HCT116 (cell line): Measurements from ENCODE around the gene RIF1. TPM values are rescaled to one million over a fixed set of nuclear protein-coding genes. Genes with fewer than 3 reads are reported as not detected.

Source experiments
- ATAC-seq: fragments of 200-7000 bp; cut with Tn5 transposase; 2 replicates; pipeline ENCODE4 v1.9.1; 2020; ENCODE audit warnings: mild to moderate bottlenecking, moderate library complexity
- BruUV-seq: library from RNA; stranded (reverse); fragments of 400-500 nt; replicated peaks from 2 replicates; lab custom pipeline; 2021; lab: Mats Ljungman, UMichigan
- CTCF ChIA-PET: fragments of 300-600 bp; sonication (Branson Sonifier 250); formaldehyde crosslinking; loops from one replicate; lab custom pipeline; 2021; ENCODE audit warnings: antibody characterized with exemption; lab: Charles Lee
- POLR2A ChIA-PET: fragments of 300-600, 350-600 bp; sonication (Branson Sonifier 250); formaldehyde crosslinking; loops from one replicate; lab custom pipeline; 2021; ENCODE audit warnings: antibody characterized with exemption; lab: Charles Lee
- RAD21 ChIA-PET, 2 experiments: fragments of 300-600 bp; sonication (Branson Sonifier 250); formaldehyde crosslinking; loops; one replicate each; lab custom pipeline; 2023; ENCODE audit warnings: low total read pairs in 2 of 2; ENCODE audit not compliant: uncharacterized antibody in 2 of 2, unreplicated experiment in 2 of 2, low non-redundant PET in 1 of 2; lab: Charles Lee
- DNase-seq: peaks from one replicate; pipeline ENCODE4 v3.0.0-alpha.2; 2010; ENCODE audit warnings: low read depth, low spot score
- H2AFZ ChIP-seq: fragments of 200-600 bp; shearing (Covaris generic), sonication (generic); 2 replicates; pipeline ENCODE4 v1.6.1; 2017; ENCODE audit warnings: low read depth, mixed run types, mixed read lengths, antibody characterized with exemption, low read length; ENCODE audit not compliant: poor library complexity, severe bottlenecking
- H3K27ac ChIP-seq: 2 replicates; pipeline ENCODE4 v1.5.1; 2012; ENCODE audit warnings: low read depth, low read length
- H3K27me3 ChIP-seq: fragments of 200-600 bp; sonication (generic); 2 replicates; pipeline ENCODE4 v1.6.1; 2016; ENCODE audit warnings: mixed run types, low read length, mixed read lengths; ENCODE audit not compliant: insufficient read depth
- H3K36me3 ChIP-seq, 2 experiments: fragments of 200-500 bp in 1 of 2; fragments of 200-600 bp in 1 of 2; sonication (Bioruptor generic) in 1 of 2; sonication (generic) in 1 of 2; 2 replicates each; pipeline versions ENCODE4 v1.5.1 to v1.6.1; 2014 to 2016; ENCODE audit warnings: low read length in 2 of 2, inconsistent platforms in 1 of 2, mixed read lengths in 1 of 2, mixed run types in 1 of 2; ENCODE audit not compliant: insufficient read depth in 2 of 2, control insufficient read depth in 1 of 2
- H3K4me1 ChIP-seq, 2 experiments: fragments of 200-600 bp in 1 of 2; sonication (generic) in 1 of 2; 2 replicates each; pipeline versions ENCODE4 v1.5.1 to v1.6.1; 2012 to 2017; ENCODE audit warnings: low read length in 2 of 2, inconsistent platforms in 1 of 2, mild to moderate bottlenecking in 1 of 2, mixed read lengths in 1 of 2, mixed run types in 1 of 2, moderate library complexity in 1 of 2; ENCODE audit not compliant: insufficient read depth in 2 of 2, control insufficient read depth in 1 of 2
- H3K4me2 ChIP-seq: fragments of 200-600 bp; sonication (generic); 2 replicates; pipeline ENCODE4 v1.6.1; 2017; ENCODE audit warnings: mixed run types, low read length, mixed read lengths
- H3K4me3 ChIP-seq, 2 experiments: fragments of 200-600 bp in 1 of 2; sonication (generic) in 1 of 2; replicated peaks in 1 of 2; 2 replicates each; pipeline ENCODE4 v1.5.1; 2011 to 2016; ENCODE audit warnings: low read length in 2 of 2, control low read depth in 1 of 2, low read depth in 1 of 2, mild to moderate bottlenecking in 1 of 2, mixed read lengths in 1 of 2, mixed run types in 1 of 2
- H3K79me2 ChIP-seq: fragments of 200-600 bp; sonication (generic); 2 replicates; pipeline ENCODE4 v1.6.1; 2017; ENCODE audit warnings: mild to moderate bottlenecking, mixed run types, low read length, moderate library complexity, mixed read lengths; ENCODE audit not compliant: insufficient read depth
- H3K9ac ChIP-seq: fragments of 200-600 bp; sonication (generic); 2 replicates; pipeline ENCODE4 v1.6.1; 2016; ENCODE audit warnings: low read length, mixed read lengths
- H3K9me2 ChIP-seq: fragments of 200-600 bp; sonication (generic), shearing (Covaris generic); 2 replicates; pipeline ENCODE4 v1.6.1; 2017; ENCODE audit warnings: mixed run types, mild to moderate bottlenecking, moderate library complexity; ENCODE audit not compliant: insufficient read depth
- H3K9me3 ChIP-seq, 2 experiments: fragments of 200-500 bp in 1 of 2; fragments of 200-600 bp in 1 of 2; sonication (Bioruptor generic) in 1 of 2; sonication (generic) in 1 of 2; 2 replicates each; pipeline ENCODE4 v1.6.1; 2014 to 2017; ENCODE audit warnings: low read length in 2 of 2, mixed read lengths in 2 of 2, inconsistent platforms in 1 of 2, low read depth in 1 of 2, mild to moderate bottlenecking in 1 of 2, mixed run types in 1 of 2, moderate library complexity in 1 of 2; ENCODE audit not compliant: control insufficient read depth in 1 of 2, insufficient read depth in 1 of 2
- H4K20me1 ChIP-seq: fragments of 200-600 bp; sonication (generic), shearing (Covaris generic); 2 replicates; pipeline ENCODE4 v1.6.1; 2017; ENCODE audit warnings: mixed run types, mild to moderate bottlenecking, moderate library complexity; ENCODE audit not compliant: insufficient read depth
- EGR1 ChIP-seq: IDR thresholded peaks from 2 replicates; pipeline ENCODE4 v1.6.1; 2012; ENCODE audit warnings: low read depth
- ELF1 ChIP-seq: IDR thresholded peaks from 2 replicates; pipeline ENCODE4 v1.6.1; 2012; ENCODE audit warnings: low read depth, borderline replicate concordance
- EZH2phosphoT487 ChIP-seq: fragments of 200-600 bp; IDR thresholded peaks from 2 replicates; pipeline ENCODE4 v1.6.1; 2018; ENCODE audit warnings: antibody characterized with exemption, borderline replicate concordance
- JUND ChIP-seq: IDR thresholded peaks from 2 replicates; pipeline ENCODE4 v1.6.1; 2012
- POLR2A ChIP-seq: IDR thresholded peaks from 2 replicates; pipeline ENCODE4 v1.7.0; 2011; ENCODE audit warnings: borderline replicate concordance; ENCODE audit not compliant: insufficient read depth, insufficient read length; ENCODE audit errors: extremely low read depth
- POLR2AphosphoS5 ChIP-seq: IDR thresholded peaks from 2 replicates; pipeline ENCODE4 v1.6.1; 2011; ENCODE audit warnings: mild to moderate bottlenecking, low read depth, low read length, moderate library complexity
- SRF ChIP-seq: IDR thresholded peaks from 2 replicates; pipeline ENCODE4 v1.6.1; 2012; ENCODE audit warnings: low read depth
- ZNF274 ChIP-seq: fragments of 200-500 bp; sonication (Bioruptor generic); IDR thresholded peaks from 2 replicates; pipeline ENCODE4 v1.6.1; 2014; ENCODE audit warnings: mild to moderate bottlenecking, low read depth, low read length, inconsistent platforms
- intact Hi-C: fragments of 100-400 bp; cut with micrococcal nuclease; formaldehyde crosslinking; loops from 2 replicates; pipeline ENCODE4 v1.10.0; 2022
- total RNA-seq: library from RNA; stranded (reverse); gene quantifications from one replicate; pipeline ENCODE4 v1.2.1, GENCODE V29; 2021; ENCODE audit not compliant: unreplicated experiment
- TF ChIP-seq, protein P1 (sequence below): IDR thresholded peaks from 2 replicates; pipeline ENCODE4 v1.6.1; 2011; ENCODE audit warnings: mild to moderate bottlenecking, low read length, moderate library complexity; ENCODE audit not compliant: insufficient replicate concordance; ENCODE audit errors: extremely low read depth
- TF ChIP-seq, protein P2 (sequence below): IDR thresholded peaks from 2 replicates; pipeline ENCODE4 v1.6.1; 2012

RIF1 gene
- total RNA-seq, 1 experiment from 2014 or later, result 48.0 TPM

DNA sequence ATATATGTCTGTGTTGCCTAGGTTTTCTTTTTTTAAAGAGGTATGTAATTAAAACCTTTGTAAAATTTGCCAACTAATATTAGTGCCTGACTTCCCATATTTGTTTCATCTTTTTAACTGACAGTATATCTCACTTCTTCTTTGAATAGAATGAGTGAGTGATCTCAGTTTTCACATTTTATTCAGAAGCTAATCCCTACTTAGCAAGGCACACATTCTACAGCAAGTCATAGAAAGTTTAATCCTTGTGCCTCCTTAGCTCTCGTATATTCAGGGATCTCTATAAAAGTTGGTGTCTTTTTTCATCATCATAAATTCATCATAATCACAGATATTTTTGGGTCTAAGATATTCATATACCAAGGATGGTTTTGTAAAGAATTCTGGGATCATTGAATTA, 66.6 kb downstream of the RIF1 start:
- Histone ChIP-seq H3K9ac (no peak overlapping the region), H3K27me3 (no peaks in the 10 kb centered on the region), H3K4me2 (no peak overlapping the region), H3K79me2 (peaks cover 52% of the 10 kb centered on the region), H3K9me3 (no peaks in the 10 kb centered on the region), H2AFZ (no peak overlapping the region), H3K4me1 (no peaks in the 10 kb centered on the region), H4K20me1 (peaks cover 14% of the 10 kb centered on the region; the same call in 1 of the 2 replicates), H3K27ac (no peak overlapping the region), H3K9me2 (no peaks in the 10 kb centered on the region), H3K36me3 (peaks cover 28 to 30% of the 10 kb centered on the region in 2 experiments), H3K4me3 (no peak overlapping the region)
- intact Hi-C loops, result no loop called here
- TF ChIP-seq POLR2AphosphoS5, result no peak
- TF ChIP-seq ZNF274, result no peak
- TF ChIP-seq EGR1, result no peak
- TF ChIP-seq EZH2phosphoT487, result no peak
- TF ChIP-seq, protein P1, sequence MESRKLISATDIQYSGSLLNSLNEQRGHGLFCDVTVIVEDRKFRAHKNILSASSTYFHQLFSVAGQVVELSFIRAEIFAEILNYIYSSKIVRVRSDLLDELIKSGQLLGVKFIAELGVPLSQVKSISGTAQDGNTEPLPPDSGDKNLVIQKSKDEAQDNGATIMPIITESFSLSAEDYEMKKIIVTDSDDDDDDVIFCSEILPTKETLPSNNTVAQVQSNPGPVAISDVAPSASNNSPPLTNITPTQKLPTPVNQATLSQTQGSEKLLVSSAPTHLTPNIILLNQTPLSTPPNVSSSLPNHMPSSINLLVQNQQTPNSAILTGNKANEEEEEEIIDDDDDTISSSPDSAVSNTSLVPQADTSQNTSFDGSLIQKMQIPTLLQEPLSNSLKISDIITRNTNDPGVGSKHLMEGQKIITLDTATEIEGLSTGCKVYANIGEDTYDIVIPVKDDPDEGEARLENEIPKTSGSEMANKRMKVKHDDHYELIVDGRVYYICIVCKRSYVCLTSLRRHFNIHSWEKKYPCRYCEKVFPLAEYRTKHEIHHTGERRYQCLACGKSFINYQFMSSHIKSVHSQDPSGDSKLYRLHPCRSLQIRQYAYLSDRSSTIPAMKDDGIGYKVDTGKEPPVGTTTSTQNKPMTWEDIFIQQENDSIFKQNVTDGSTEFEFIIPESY, result no peak
- TF ChIP-seq POLR2A, result no peak
- TF ChIP-seq JUND, result no peak
- TF ChIP-seq, protein P2, sequence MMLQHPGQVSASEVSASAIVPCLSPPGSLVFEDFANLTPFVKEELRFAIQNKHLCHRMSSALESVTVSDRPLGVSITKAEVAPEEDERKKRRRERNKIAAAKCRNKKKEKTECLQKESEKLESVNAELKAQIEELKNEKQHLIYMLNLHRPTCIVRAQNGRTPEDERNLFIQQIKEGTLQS, result no peak
- no peak for TF ChIP-seq SRF
- TF ChIP-seq ELF1, result no peak
- no TSS peak for BruUV-seq
- CTCF ChIA-PET, result no interaction called here
- RAD21 ChIA-PET, result no interaction called here
- no peak for ATAC-seq
- DNase-seq, result no peak
- POLR2A ChIA-PET, result no interaction called here
